ENCODE results near the gene IRX3.

IRX3 gene

GRCh38 chr16:54290833-54291655 lies 4.5 kb upstream of the IRX3 start:
- no peak for DNase-seq (ENCODE audit: low read depth in 4 of 4, low spot score in 1 of 4)

GRCh38 chr16:54289945-54290832 lies 3.6 kb upstream of the IRX3 start:
- DNase-seq (ENCODE audit: low read depth in 4 of 4, low spot score in 1 of 4), result no peak

GRCh38 chr16:54289242-54289944 lies 2.8 kb upstream of the IRX3 start:
- DNase-seq (ENCODE audit: low read depth in 4 of 4, low spot score in 1 of 4), result no peak

- DNase-seq (ENCODE audit: low read depth in 4 of 4, low spot score in 1 of 4), result no peak
These were observed 2.3 kb upstream of the IRX3 start for GRCh38 chr16:54288835-54289241.

- no peak for DNase-seq (ENCODE audit: low read depth in 4 of 4, low spot score in 1 of 4)
These were observed 1.6 kb upstream of the IRX3 start for GRCh38 chr16:54288030-54288834.

GRCh38 chr16:54287131-54288029 lies 793 bp upstream of the IRX3 start:
- DNase-seq (ENCODE audit: low read depth in 4 of 4, low spot score in 1 of 4), result no peak

- DNase-seq (ENCODE audit: low read depth in 4 of 4, low spot score in 1 of 4), result no peak
These were observed 559 bp downstream of the IRX3 start for GRCh38 chr16:54286090-54286365.

- DNase-seq (ENCODE audit: low read depth in 4 of 4, low spot score in 1 of 4), result no peak
These were observed 1.0 kb downstream of the IRX3 start for GRCh38 chr16:54285414-54286089.

- DNase-seq (ENCODE audit: low read depth in 4 of 4, low spot score in 1 of 4), result no peak
These were observed 1.6 kb downstream of the IRX3 start for GRCh38 chr16:54284931-54285413.

GRCh38 chr16:54284319-54284930 lies 2.2 kb downstream of the IRX3 start:
- DNase-seq (ENCODE audit: low read depth in 4 of 4, low spot score in 1 of 4), result no peak

GRCh38 chr16:54283725-54284318 lies 2.8 kb downstream of the IRX3 start:
- no peak for DNase-seq (ENCODE audit: low read depth in 4 of 4, low spot score in 1 of 4)

- DNase-seq (ENCODE audit: low read depth in 4 of 4, low spot score in 1 of 4), result no peak
These were observed 3.5 kb downstream of the IRX3 start for GRCh38 chr16:54282928-54283724.

GRCh38 chr16:54282202-54282927 lies 4.2 kb downstream of the IRX3 start:
- no peak for DNase-seq (ENCODE audit: low read depth in 4 of 4, low spot score in 1 of 4)

- DNase-seq (ENCODE audit: low read depth in 4 of 4, low spot score in 1 of 4), result no peak
These were observed 4.9 kb downstream of the IRX3 start for GRCh38 chr16:54281535-54282201.

- no peak for DNase-seq (ENCODE audit: low read depth in 4 of 4, low spot score in 1 of 4)
These were observed 5.8 kb downstream of the IRX3 start for GRCh38 chr16:54280751-54281150.

Measured in stimulated activated CD4-positive, alpha-beta T cell treated with anti-CD3 and anti-CD28 coated beads, Interleukin-1b, Interleukin-23, amount 100 ng/mL, for 24 hours (primary cell).